Stimulated activated CD8-positive, alpha-beta memory T cell treated with anti-CD3 and anti-CD28 coated beads, Interleukin-4, amount 100 ng/mL, for 48 hours (primary cell): Measurements from ENCODE around the gene KATNAL2.

Source experiments
- DNase-seq: peaks from one replicate; pipeline ENCODE4 v3.0.0-alpha.2; 2020

The KATNAL2 gene

GRCh38 chr18:47120428-47120827 is 203.0 kb downstream of the KATNAL2 start:
- no peak for DNase-seq

- DNase-seq = no peak
These were observed 203.7 kb downstream of the KATNAL2 start for GRCh38 chr18:47121146-47121545.

GRCh38 chr18:47141289-47141688 is 223.9 kb downstream of the KATNAL2 start:
- no peak for DNase-seq

GRCh38 chr18:47143153-47143552 is 225.8 kb downstream of the KATNAL2 start:
- no peak for DNase-seq

- DNase-seq = no peak
These were observed 226.6 kb downstream of the KATNAL2 start for GRCh38 chr18:47143899-47144485.

- DNase-seq = no peak
These were observed 228.8 kb downstream of the KATNAL2 start for GRCh38 chr18:47146206-47146605.

- no peak for DNase-seq
These were observed 232.1 kb downstream of the KATNAL2 start for GRCh38 chr18:47149457-47150028.

- peak; percentile 90 for DNase-seq
These were observed 232.8 kb downstream of the KATNAL2 start, which contains the start of gene HDHD2 for GRCh38 chr18:47150029-47150823. TSS of gene HDHD2 (minus strand) at chr18:47150500. CDS start at chr18:47136439, 14,061 bp downstream.

- peak; percentile 32 for DNase-seq
These were observed 233.5 kb downstream of the KATNAL2 start for GRCh38 chr18:47150824-47151366.

GRCh38 chr18:47151439-47151838 is 234.0 kb downstream of the KATNAL2 start:
- DNase-seq = no peak
